Activated CD8-positive, alpha-beta T cell treated with anti-CD3 and anti-CD28 coated beads for 36 hours (primary cell): ENCODE results near the gene TBC1D32. TPM values are rescaled to one million over a fixed set of nuclear protein-coding genes. Genes with fewer than 3 reads are reported as not detected.

ENCODE experiments used
- ATAC-seq: fragments of 200-7000 bp; cut with Tn5 transposase; one replicate; pipeline ENCODE4 v1.10.0; 2021; ENCODE audit warnings: mild to moderate bottlenecking, moderate library complexity
- CTCF ChIA-PET: fragments of 350-600 bp; sonication (Branson Sonifier 250); formaldehyde crosslinking; loops from one replicate; lab custom pipeline; 2021; ENCODE audit warnings: antibody characterized with exemption; lab: Charles Lee
- POLR2A ChIA-PET: fragments of 350-600 bp; sonication (Branson Sonifier 250); formaldehyde crosslinking; loops from one replicate; lab custom pipeline; 2021; ENCODE audit warnings: antibody characterized with exemption; lab: Charles Lee
- DNase-seq: peaks from one replicate; pipeline ENCODE4 v3.0.0-alpha.2; 2020
- H3K27ac Mint-ChIP-seq: one replicate; pipeline ENCODE4 v1.8.0; 2021; ENCODE audit warnings: mild to moderate bottlenecking, mixed read lengths
- H3K27me3 Mint-ChIP-seq: one replicate; pipeline ENCODE4 v1.8.0; 2021; ENCODE audit warnings: mixed read lengths
- H3K36me3 Mint-ChIP-seq: one replicate; pipeline ENCODE4 v1.8.0; 2021; ENCODE audit warnings: low read depth, mixed read lengths
- H3K4me1 Mint-ChIP-seq: one replicate; pipeline ENCODE4 v1.8.0; 2021; ENCODE audit warnings: low read depth, mixed read lengths
- H3K4me3 Mint-ChIP-seq: one replicate; pipeline ENCODE4 v1.8.0; 2021; ENCODE audit warnings: mild to moderate bottlenecking, moderate library complexity, mixed read lengths
- H3K9me3 Mint-ChIP-seq: one replicate; pipeline ENCODE4 v1.8.0; 2021; ENCODE audit warnings: mixed read lengths
- intact Hi-C: fragments of 100-400 bp; cut with micrococcal nuclease; formaldehyde crosslinking; loops from one replicate; pipeline ENCODE4 v1.10.0; 2022
- total RNA-seq, 2 experiments: library from RNA; stranded (reverse); gene quantifications; one replicate each; pipeline ENCODE4 v1.2.3, GENCODE V29; 2021
- TF ChIP-seq, protein P1 (sequence below): fragments of 200-600 bp; IDR thresholded peaks from one replicate; pipeline ENCODE4 v1.8.0; 2022; ENCODE audit warnings: antibody characterized with exemption, mild to moderate bottlenecking

TBC1D32 gene
- total RNA-seq, 2 experiments from 2014 or later, result 8.1 to 10.4 TPM

GRCh38 chr6:121297694-121298093 lies 36.6 kb downstream of the TBC1D32 start:
- CTCF ChIA-PET, result no interaction called here
- no peak for DNase-seq
- Mint-ChIP-seq H3K4me1 (peaks cover under 1% of the 10 kb centered on the region), H3K4me3 (no peak overlapping the region), H3K36me3 (peaks cover 13% of the 10 kb centered on the region), H3K9me3 (no peaks in the 10 kb centered on the region), H3K27me3 (no peaks in the 10 kb centered on the region), H3K27ac (no peak overlapping the region)
- TF ChIP-seq, protein P1, sequence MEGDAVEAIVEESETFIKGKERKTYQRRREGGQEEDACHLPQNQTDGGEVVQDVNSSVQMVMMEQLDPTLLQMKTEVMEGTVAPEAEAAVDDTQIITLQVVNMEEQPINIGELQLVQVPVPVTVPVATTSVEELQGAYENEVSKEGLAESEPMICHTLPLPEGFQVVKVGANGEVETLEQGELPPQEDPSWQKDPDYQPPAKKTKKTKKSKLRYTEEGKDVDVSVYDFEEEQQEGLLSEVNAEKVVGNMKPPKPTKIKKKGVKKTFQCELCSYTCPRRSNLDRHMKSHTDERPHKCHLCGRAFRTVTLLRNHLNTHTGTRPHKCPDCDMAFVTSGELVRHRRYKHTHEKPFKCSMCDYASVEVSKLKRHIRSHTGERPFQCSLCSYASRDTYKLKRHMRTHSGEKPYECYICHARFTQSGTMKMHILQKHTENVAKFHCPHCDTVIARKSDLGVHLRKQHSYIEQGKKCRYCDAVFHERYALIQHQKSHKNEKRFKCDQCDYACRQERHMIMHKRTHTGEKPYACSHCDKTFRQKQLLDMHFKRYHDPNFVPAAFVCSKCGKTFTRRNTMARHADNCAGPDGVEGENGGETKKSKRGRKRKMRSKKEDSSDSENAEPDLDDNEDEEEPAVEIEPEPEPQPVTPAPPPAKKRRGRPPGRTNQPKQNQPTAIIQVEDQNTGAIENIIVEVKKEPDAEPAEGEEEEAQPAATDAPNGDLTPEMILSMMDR, result no peak
- POLR2A ChIA-PET, result no interaction called here
- intact Hi-C loops, result no loop called here
- no peak for ATAC-seq

DNA sequence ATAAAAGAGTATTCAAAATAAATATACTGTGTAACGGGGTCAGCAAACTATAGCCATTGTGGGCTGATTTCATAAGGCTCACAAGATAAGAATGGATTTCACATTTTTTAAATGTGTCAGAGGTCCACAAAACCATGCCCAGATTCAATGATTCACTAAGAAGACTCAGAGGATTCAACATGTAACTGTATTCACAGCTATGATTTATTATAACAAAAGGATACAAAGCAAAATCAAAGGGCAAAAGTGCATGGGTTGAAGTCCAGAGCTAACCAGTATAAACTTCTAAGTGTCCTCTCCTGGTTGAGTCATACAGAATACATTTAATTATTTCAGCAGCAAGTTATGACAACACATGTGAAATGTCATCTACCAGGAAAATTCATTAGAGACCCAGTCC lies 49.2 kb downstream of the TBC1D32 start:
- H3K36me3 Mint-ChIP-seq, result peaks cover 39% of the 10 kb centered on the region
- ChIA-PET CTCF (interaction anchor here (0.8 kb wide), 1 partner anchor 22 kb away, joined by 3 read pairs; no protein-coding TSS in a partner anchor), POLR2A (no interaction called here)
- H3K9me3 Mint-ChIP-seq, result no peaks in the 10 kb centered on the region
- TF ChIP-seq, protein P1, result no peak
- H3K27me3 Mint-ChIP-seq, result no peaks in the 10 kb centered on the region
- no peak overlapping the region for H3K4me3 Mint-ChIP-seq
- DNase-seq, result no peak
- no peak for ATAC-seq
- intact Hi-C loops, result no loop called here
- H3K27ac Mint-ChIP-seq, result no peak overlapping the region
- no peaks in the 10 kb centered on the region for H3K4me1 Mint-ChIP-seq

DNA sequence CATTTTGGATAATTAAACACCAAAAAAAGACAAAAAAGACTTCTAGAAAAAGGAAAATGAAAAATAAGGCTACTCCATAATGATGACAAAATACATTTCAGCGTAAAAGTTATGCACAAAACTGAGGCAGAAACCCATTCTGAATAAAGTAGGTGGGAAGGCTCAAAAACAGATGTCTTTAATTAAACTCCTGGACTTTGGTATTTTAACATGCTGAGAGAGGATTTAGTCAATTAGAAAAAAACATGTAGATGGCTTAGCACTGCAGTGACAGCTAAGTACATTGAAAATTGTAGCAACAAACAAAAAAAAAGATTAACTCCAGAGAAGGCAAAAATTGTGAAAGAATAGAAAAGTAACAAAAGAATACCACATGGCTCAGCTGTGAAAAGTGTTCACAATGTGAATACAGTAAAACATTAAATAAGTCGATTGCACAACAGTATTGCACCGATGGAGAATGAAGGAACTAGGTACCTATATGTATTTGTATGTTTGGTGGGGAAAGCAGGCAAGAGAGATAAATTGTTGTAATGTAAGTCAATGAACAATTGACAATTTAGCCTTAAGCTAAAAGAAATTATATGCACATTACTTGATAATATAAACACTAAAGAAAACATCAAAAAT lies 59.5 kb downstream of the TBC1D32 start:
- no peak for ATAC-seq
- H3K9me3 Mint-ChIP-seq, result peaks cover 5% of the 10 kb centered on the region
- no peaks in the 10 kb centered on the region for H3K4me1 Mint-ChIP-seq
- ChIA-PET CTCF (no interaction called here), POLR2A (no interaction called here)
- H3K27ac Mint-ChIP-seq, result no peak overlapping the region
- intact Hi-C loops, result no loop called here
- no peak for DNase-seq
- H3K4me3 Mint-ChIP-seq, result no peak overlapping the region
- H3K27me3 Mint-ChIP-seq, result no peaks in the 10 kb centered on the region
- TF ChIP-seq, protein P1, result no peak
- H3K36me3 Mint-ChIP-seq, result peaks cover 39% of the 10 kb centered on the region

DNA sequence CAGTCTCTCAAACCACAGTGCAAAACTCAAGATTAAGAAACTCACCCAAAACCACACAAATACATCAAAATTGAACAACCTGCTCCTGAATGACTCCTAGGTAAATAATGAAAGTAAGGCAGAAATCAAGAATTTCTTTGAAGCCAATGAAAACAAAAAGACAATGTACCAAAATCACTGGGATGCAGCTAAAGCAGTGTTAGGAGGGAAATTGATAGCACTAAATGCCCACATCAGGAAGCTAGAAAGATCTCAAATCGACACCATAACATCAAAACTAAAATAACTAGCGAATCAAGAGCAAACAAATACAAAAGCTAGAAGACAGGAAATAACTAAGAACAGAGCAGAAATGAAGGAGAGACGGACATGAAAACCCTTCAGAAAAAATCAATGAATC lies 70.5 kb downstream of the TBC1D32 start:
- Mint-ChIP-seq H3K27me3 (no peaks in the 10 kb centered on the region), H3K27ac (no peak overlapping the region), H3K36me3 (peaks cover 70% of the 10 kb centered on the region), H3K4me3 (no peak overlapping the region), H3K4me1 (no peaks in the 10 kb centered on the region), H3K9me3 (peaks cover 34% of the 10 kb centered on the region)
- ATAC-seq, result no peak
- ChIA-PET CTCF (no interaction called here), POLR2A (no interaction called here)
- intact Hi-C loops, result no loop called here
- TF ChIP-seq, protein P1, result no peak
- no peak for DNase-seq

- no peaks in the 10 kb centered on the region for H3K27me3 Mint-ChIP-seq
- CTCF ChIA-PET, result no interaction called here
Observed at GRCh38 chr6:121260651-121261102, 73.6 kb downstream of the TBC1D32 start.

More at GRCh38 chr6:121260651-121261102, 73.6 kb downstream of the TBC1D32 start:
- H3K27ac Mint-ChIP-seq, result no peak overlapping the region
- H3K4me3 Mint-ChIP-seq, result no peak overlapping the region
- POLR2A ChIA-PET, result no interaction called here
- peaks cover 25% of the 10 kb centered on the region for H3K9me3 Mint-ChIP-seq
- DNase-seq (no peak), ATAC-seq (no peak)
- peaks cover 44% of the 10 kb centered on the region for H3K36me3 Mint-ChIP-seq
- intact Hi-C loops, result no loop called here
- H3K4me1 Mint-ChIP-seq, result no peaks in the 10 kb centered on the region
- TF ChIP-seq, protein P1, result no peak
